ENCODE measurements around the gene MAGI2. TPM values are rescaled to one million over a fixed set of nuclear protein-coding genes. Genes with fewer than 3 reads are reported as not detected.

MAGI2 gene
- polyA plus RNA-seq, 1 experiment = 0.81 TPM

GRCh38 chr7:79064187-79064823 is 389.2 kb downstream of the MAGI2 start:
- no peak overlapping the region for H3K4me3 ChIP-seq (ENCODE audit: low read depth, low read length)
- DNase-seq (ENCODE audit: low read depth) = no peak
- TF ChIP-seq CTCF (IDR thresholded peaks at IDR 0.05; ENCODE audit: insufficient read depth, low read depth, low read length) = no peak
- CTCF ChIA-PET = interaction anchor here (2.2 kb wide), 1 partner anchor 14 kb away, joined by 8 read pairs; no protein-coding TSS in a partner anchor
- POLR2A ChIA-PET = no interaction called here
- H3K27me3 ChIP-seq (ENCODE audit: control insufficient read depth, insufficient read depth, low read length) = no peaks in the 10 kb centered on the region
- no peaks in the 10 kb centered on the region for H3K36me3 ChIP-seq (ENCODE audit: control insufficient read depth, insufficient read depth, low read length)

- Histone ChIP-seq H3K4me3 (ENCODE audit: low read depth, low read length) (no peak overlapping the region), H3K27me3 (ENCODE audit: control insufficient read depth, insufficient read depth, low read length) (no peaks in the 10 kb centered on the region), H3K36me3 (ENCODE audit: control insufficient read depth, insufficient read depth, low read length) (no peaks in the 10 kb centered on the region)
- POLR2A ChIA-PET = no interaction called here
- TF ChIP-seq CTCF (IDR thresholded peaks at IDR 0.05; ENCODE audit: insufficient read depth, low read depth, low read length) = 0 out of 2 replicates have a peak, but pooled peaks have one; percentile 15
- no peak for DNase-seq (ENCODE audit: low read depth)
- CTCF ChIA-PET = interaction anchor here (0.7 to 2.2 kb wide), 3 partner anchors 8 to 15 kb away, joined by 3 to 8 read pairs (median 4); no protein-coding TSS in a partner anchor
Measured at GRCh38 chr7:79063019-79063698, 390.3 kb downstream of the MAGI2 start.

- POLR2A ChIA-PET = no interaction called here
- no peak overlapping the region for H3K4me3 ChIP-seq (ENCODE audit: low read depth, low read length)
- no peak for TF ChIP-seq CTCF (IDR thresholded peaks at IDR 0.05; ENCODE audit: insufficient read depth, low read depth, low read length)
- CTCF ChIA-PET = no interaction called here
- no peaks in the 10 kb centered on the region for H3K36me3 ChIP-seq (ENCODE audit: control insufficient read depth, insufficient read depth, low read length)
- no peaks in the 10 kb centered on the region for H3K27me3 ChIP-seq (ENCODE audit: control insufficient read depth, insufficient read depth, low read length)
- no peak for DNase-seq (ENCODE audit: low read depth)
Measured at GRCh38 chr7:79060498-79060897, 393.0 kb downstream of the MAGI2 start.

GRCh38 chr7:79055722-79056415 is 397.6 kb downstream of the MAGI2 start:
- TF ChIP-seq CTCF (IDR thresholded peaks at IDR 0.05; ENCODE audit: insufficient read depth, low read depth, low read length) = no peak
- DNase-seq (ENCODE audit: low read depth) = no peak
- ChIA-PET CTCF (no interaction called here), POLR2A (no interaction called here)
- Histone ChIP-seq H3K4me3 (ENCODE audit: low read depth, low read length) (no peak overlapping the region), H3K27me3 (ENCODE audit: control insufficient read depth, insufficient read depth, low read length) (no peaks in the 10 kb centered on the region), H3K36me3 (ENCODE audit: control insufficient read depth, insufficient read depth, low read length) (no peaks in the 10 kb centered on the region)

- ChIA-PET CTCF (no interaction called here), POLR2A (no interaction called here)
- DNase-seq (ENCODE audit: low read depth) = no peak
- H3K36me3 ChIP-seq (ENCODE audit: control insufficient read depth, insufficient read depth, low read length) = no peaks in the 10 kb centered on the region
- TF ChIP-seq CTCF (IDR thresholded peaks at IDR 0.05; ENCODE audit: insufficient read depth, low read depth, low read length) = no peak
- no peaks in the 10 kb centered on the region for H3K27me3 ChIP-seq (ENCODE audit: control insufficient read depth, insufficient read depth, low read length)
- no peak overlapping the region for H3K4me3 ChIP-seq (ENCODE audit: low read depth, low read length)
Measured at GRCh38 chr7:79051915-79052314, 401.6 kb downstream of the MAGI2 start.

Measured in BJ (cell line).